ENCODE results near the gene HADHB. TPM values are rescaled to one million over a fixed set of nuclear protein-coding genes. Genes with fewer than 3 reads are reported as not detected.

Gene HADHB
- total RNA-seq, 1 experiment from 2014 or later: 65.5 TPM

DNA sequence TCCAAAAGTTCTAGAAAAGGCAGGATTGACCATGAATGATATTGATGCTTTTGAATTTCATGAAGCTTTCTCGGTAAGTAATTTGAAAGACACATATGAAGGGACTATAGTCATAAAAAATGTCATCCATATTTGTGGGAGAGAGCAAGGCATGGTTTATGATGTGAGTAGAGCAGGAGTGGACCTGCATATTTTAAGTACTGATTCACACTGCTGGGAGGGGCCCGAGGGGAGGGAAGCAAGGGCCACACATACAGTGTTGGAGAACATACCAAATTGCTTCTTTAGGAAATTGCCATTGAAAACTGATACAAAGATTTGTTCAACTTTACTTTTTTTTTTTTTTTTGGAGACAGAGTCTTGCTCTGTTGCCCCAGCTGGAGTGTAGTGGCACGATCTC lies 39.4 kb downstream of the HADHB start:
- Histone ChIP-seq H3K27me3 (ENCODE audit: insufficient read depth, low read length) (no peaks in the 10 kb centered on the region), H3K79me2 (ENCODE audit: insufficient read depth, low read length) (no peaks in the 10 kb centered on the region), H3K9me3 (ENCODE audit: control insufficient read depth in 1 of 2, insufficient read depth in 1 of 2, low read depth in 1 of 2, low read length in 2 of 2) (no peaks in the 10 kb centered on the region), H3K9me2 (ENCODE audit: insufficient read depth) (no peaks in the 10 kb centered on the region), H3K36me3 (ENCODE audit: control insufficient read depth in 1 of 2, insufficient read depth in 2 of 2, low read length in 2 of 2) (peaks cover 5 to 18% of the 10 kb centered on the region in 2 experiments; a peak in 3 of 4 replicates), H3K4me3 (replicated peaks in 1 of 2; ENCODE audit: low read depth in 1 of 2, low read length in 2 of 2) (no peak overlapping the region), H3K4me1 (ENCODE audit: control insufficient read depth in 1 of 2, insufficient read depth in 2 of 2, low read length in 2 of 2) (peaks cover 0 to 9% of the 10 kb centered on the region in 2 experiments; a peak in 2 of 4 replicates), H4K20me1 (ENCODE audit: insufficient read depth) (no peaks in the 10 kb centered on the region), H3K4me2 (ENCODE audit: low read length) (peak overlapping the region; percentile 11; the same call in 1 of the 2 replicates), H3K27ac (ENCODE audit: low read depth, low read length) (no peak overlapping the region), H3K9ac (ENCODE audit: low read length) (no peak overlapping the region), H2AFZ (ENCODE audit: low read depth, low read length, poor library complexity, severe bottlenecking) (no peak overlapping the region)
- ChIA-PET RAD21 (ENCODE audit: low non-redundant PET in 1 of 2, low total read pairs in 2 of 2, uncharacterized antibody in 2 of 2, unreplicated experiment in 2 of 2) (no interaction called here), POLR2A (no interaction called here), CTCF (no interaction called here)
- intact Hi-C loops (cut with micrococcal nuclease): no loop called here
- DNase-seq (ENCODE audit: low read depth, low spot score): no peak
- BruUV-seq (replicated peaks): no TSS peak
- TF ChIP-seq ZNF274 (IDR thresholded peaks at IDR 0.05; ENCODE audit: low read depth, low read length) (no peak), EGR1 (IDR thresholded peaks at IDR 0.05; ENCODE audit: low read depth) (no peak), ZFX (IDR thresholded peaks at IDR 0.05) (no peak), SRF (IDR thresholded peaks at IDR 0.05; ENCODE audit: low read depth) (no peak), EZH2 (IDR thresholded peaks at IDR 0.05) (no peak), POLR2AphosphoS5 (IDR thresholded peaks at IDR 0.05; ENCODE audit: low read depth, low read length) (no peak), JUND (IDR thresholded peaks at IDR 0.05) (no peak), SIN3A (IDR thresholded peaks at IDR 0.05; ENCODE audit: low read depth) (no peak)
- TF ChIP-seq, protein P1, sequence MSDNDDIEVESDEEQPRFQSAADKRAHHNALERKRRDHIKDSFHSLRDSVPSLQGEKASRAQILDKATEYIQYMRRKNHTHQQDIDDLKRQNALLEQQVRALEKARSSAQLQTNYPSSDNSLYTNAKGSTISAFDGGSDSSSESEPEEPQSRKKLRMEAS (IDR thresholded peaks at IDR 0.05): no peak
- TF ChIP-seq, protein P2, sequence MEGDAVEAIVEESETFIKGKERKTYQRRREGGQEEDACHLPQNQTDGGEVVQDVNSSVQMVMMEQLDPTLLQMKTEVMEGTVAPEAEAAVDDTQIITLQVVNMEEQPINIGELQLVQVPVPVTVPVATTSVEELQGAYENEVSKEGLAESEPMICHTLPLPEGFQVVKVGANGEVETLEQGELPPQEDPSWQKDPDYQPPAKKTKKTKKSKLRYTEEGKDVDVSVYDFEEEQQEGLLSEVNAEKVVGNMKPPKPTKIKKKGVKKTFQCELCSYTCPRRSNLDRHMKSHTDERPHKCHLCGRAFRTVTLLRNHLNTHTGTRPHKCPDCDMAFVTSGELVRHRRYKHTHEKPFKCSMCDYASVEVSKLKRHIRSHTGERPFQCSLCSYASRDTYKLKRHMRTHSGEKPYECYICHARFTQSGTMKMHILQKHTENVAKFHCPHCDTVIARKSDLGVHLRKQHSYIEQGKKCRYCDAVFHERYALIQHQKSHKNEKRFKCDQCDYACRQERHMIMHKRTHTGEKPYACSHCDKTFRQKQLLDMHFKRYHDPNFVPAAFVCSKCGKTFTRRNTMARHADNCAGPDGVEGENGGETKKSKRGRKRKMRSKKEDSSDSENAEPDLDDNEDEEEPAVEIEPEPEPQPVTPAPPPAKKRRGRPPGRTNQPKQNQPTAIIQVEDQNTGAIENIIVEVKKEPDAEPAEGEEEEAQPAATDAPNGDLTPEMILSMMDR (IDR thresholded peaks at IDR 0.05 in 2 of 3, conservative IDR thresholded peaks at IDR 0.05 in 1 of 3; ENCODE audit: borderline replicate concordance in 1 of 3, insufficient read depth in 1 of 3, low read depth in 2 of 3, low read length in 2 of 3): no peak
- TF ChIP-seq, protein P3, sequence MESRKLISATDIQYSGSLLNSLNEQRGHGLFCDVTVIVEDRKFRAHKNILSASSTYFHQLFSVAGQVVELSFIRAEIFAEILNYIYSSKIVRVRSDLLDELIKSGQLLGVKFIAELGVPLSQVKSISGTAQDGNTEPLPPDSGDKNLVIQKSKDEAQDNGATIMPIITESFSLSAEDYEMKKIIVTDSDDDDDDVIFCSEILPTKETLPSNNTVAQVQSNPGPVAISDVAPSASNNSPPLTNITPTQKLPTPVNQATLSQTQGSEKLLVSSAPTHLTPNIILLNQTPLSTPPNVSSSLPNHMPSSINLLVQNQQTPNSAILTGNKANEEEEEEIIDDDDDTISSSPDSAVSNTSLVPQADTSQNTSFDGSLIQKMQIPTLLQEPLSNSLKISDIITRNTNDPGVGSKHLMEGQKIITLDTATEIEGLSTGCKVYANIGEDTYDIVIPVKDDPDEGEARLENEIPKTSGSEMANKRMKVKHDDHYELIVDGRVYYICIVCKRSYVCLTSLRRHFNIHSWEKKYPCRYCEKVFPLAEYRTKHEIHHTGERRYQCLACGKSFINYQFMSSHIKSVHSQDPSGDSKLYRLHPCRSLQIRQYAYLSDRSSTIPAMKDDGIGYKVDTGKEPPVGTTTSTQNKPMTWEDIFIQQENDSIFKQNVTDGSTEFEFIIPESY (IDR thresholded peaks at IDR 0.05; ENCODE audit: extremely low read depth, insufficient replicate concordance, low read length): no peak
- peak; percentile 85 for ATAC-seq

All from HCT116 (cell line).